IPS-NIHi11 (cell line): ENCODE data around the gene FOXL3.
"Not testable (repeated sequence)": the region's sequence is repeated elsewhere in the genome, so short reads cannot be mapped to it uniquely, and the experiment has no call there.

Experiments used
- DNase-seq: peaks from one replicate; pipeline ENCODE4 v3.0.0; 2012; ENCODE audit warnings: mixed read lengths, low spot score

FOXL3 gene

DNA sequence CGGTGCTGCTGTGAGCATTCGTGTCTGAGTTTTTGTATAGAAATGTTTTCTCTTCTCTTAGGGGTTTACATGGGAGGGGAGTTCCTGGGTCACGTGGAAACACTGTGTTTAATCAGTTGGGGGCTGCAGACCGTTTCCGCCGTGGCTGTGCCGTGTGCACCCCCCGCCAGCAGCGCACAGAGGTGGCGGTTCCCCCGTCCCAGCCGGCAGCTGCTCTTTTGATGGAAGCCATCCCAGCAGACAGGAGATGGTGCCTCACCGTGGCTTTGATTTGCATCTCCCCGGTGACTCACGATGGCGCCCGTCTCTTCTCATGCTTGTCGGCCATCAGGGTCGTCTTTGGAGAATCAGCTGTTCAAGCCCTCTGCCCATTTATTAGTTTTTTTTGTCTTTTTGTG, 34.9 kb upstream of the FOXL3 start:
- no peak for DNase-seq

DNA sequence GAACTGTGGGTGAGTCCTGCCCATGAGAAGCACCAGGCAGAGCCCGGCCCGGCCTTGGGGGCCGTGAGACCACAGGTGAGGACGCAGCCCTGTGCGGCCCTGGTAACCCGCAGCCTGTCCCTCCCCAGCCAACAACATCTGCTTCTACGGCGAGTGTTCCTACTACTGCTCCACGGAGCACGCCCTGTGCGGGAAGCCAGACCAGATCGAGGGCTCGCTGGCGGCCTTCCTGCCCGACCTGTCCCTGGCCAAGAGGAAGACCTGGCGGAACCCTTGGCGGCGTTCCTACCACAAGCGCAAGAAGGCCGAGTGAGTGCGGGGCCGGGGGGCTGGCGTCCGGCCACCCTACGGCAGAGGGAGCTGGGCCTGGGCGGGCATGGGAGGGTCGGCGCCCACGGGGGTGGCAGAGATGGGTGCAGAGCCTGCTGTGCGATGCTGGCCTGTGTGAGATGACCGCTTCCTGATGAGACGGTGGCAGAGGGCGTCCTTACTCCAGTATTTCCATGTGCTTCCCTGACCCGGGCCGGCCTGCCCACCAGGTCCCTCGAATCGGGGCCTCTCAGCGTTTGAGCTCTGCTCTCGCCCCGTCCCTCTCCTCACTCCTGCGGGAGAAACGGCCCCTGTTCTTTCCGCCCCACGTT, 34.1 kb upstream of the FOXL3 start:
- DNase-seq = no peak

DNA sequence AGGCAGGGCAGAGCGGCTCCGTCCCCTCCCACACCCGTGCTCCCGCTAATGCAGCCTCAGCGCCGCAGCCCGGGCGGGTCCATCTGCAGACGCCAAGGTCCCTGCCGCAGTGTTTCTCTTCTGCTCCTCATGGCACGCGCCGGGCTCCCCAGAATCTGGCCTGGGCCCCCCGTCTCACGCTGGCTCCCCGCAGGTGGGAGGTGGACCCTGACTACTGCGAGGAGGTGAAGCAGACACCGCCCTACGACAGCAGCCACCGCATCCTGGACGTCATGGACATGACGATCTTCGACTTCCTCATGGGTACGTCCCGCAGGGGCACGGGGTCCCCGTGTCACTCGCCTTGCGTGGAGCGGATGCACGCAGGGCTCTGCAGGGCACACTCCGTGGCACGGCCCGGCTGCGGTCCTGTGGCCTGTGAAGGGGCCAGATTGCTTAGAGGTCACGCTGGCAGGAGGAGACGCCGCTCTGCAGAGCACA, 33.5 kb upstream of the FOXL3 start:
- peak; percentile 20 for DNase-seq

DNA sequence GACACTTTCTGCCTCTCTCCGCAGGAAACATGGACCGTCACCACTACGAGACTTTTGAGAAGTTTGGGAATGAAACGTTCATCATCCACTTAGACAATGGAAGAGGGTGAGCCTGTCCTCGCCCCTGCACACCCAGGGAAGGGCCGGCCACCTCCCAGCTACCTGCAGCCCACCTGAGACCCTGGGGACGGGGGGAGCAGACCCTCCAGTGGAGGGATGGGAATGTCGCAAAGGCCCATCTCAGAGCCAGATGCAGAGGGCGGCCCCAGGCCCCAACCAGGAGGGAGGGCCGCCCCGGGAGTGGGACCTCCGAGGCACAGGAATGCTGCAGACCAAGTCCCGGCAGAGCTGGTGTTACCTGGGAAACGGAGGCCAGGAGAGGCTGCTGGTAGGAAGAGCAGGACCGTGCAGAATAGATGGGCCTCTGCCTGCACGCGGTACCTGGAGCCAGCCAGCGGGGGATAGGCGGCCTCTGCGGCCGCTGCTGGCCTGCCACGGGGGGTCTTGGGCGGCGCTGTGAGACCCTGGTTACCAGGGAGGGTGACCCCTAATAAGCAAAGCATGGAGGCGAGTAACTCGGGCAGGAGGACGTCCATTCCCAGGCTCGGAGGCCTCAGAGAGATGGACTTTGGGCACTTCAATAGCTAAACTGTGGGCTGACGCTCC, 32.9 kb upstream of the FOXL3 start:
- DNase-seq = peak; percentile 13

DNA sequence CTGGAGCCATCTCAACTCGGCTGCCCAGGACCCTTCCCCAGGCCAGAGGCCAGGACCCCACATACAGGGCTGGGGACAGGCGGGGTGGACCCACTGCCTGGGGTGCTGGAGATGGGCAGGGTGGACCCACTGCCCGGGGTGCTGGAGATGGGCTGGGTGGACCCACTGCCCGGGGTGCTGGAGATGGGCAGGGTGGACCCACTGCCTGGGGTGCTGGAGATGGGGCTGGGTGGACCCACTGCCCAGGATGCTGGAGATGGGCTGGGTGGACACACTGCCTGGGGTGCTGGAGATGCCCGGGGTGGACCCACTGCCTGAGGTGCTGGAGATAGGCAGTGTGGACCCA, 32.4 kb upstream of the FOXL3 start:
- DNase-seq = no peak

DNA sequence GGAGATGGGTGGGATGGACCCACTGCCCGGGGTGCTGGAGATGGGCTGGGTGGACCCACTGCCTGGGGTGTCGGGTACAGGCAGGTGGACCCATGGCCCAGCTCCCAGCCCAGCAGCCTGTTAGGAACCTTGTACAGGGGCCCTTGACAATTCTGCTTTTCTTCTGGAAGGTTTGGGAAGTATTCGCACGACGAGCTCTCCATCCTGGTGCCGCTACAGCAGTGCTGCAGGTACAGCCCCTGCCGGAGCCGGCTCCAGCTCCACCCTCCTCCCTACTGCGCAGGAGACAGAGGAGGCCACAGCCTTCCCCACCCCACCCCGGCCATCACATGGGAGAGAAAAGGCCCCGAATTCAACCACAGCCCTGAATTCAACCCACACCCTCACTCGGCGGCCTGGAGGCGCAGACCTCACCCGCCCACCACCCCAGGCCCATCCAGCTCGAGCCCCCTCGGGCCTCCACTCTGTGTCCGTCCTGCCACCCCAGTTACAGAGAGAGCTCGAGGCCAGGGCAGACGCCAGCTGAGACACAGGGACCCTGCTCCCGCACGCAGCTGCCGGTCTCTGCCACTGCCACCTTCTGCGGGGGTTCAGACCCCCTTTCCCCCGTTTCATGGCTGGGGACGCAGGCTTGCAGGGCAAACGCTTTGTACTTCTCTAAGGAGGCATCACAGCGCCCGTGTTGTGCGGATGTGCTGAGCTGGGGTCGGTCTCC, 31.3 kb upstream of the FOXL3 start:
- DNase-seq = peak; percentile 24

DNA sequence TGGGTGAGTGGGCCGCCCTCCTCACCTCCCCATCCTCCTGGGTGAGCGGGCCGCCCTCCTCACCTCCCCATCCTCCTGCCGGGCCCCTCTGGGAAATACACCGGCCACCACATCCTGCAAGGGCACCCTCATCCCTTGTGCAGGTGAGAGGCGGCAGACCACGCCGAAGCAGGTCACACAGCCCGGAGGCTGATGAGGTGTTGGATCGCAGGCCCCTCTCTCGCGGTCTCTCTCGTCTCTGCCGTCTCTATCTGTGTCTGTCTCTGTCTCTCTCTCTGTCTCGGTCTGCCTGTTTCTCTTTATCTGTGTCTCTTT, 30.8 kb upstream of the FOXL3 start:
- DNase-seq = no peak

DNA sequence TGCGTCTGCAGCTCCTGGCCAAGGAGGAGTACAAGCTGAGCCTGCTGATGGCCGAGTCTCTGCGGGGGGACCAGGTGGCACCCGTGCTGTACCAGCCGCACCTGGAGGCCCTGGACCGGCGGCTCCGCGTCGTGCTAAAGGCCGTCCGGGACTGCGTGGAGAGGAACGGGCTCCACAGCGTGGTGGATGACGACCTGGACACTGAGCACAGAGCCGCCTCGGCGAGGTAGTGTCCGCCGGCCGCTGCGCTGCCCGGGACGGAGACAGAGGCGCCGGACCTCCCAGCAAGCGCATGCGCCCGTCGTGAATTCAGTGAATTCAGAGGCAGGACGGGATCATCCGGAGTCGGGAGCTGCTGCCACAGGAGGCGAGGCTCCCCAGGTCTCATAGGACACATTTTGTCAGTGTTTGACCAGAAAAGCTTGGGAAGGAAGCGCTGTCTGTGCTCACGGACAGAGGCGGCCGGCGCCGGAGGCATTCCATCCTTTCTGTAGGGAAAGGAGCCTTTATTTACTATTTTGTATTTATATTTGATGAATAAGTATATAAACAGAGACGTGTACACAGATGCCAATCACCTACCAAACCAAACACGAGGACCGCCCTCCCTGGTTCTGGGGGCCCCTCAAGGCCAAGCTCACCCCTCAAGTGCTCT, 30.1 kb upstream of the FOXL3 start:
- DNase-seq = peak; percentile 19

DNA sequence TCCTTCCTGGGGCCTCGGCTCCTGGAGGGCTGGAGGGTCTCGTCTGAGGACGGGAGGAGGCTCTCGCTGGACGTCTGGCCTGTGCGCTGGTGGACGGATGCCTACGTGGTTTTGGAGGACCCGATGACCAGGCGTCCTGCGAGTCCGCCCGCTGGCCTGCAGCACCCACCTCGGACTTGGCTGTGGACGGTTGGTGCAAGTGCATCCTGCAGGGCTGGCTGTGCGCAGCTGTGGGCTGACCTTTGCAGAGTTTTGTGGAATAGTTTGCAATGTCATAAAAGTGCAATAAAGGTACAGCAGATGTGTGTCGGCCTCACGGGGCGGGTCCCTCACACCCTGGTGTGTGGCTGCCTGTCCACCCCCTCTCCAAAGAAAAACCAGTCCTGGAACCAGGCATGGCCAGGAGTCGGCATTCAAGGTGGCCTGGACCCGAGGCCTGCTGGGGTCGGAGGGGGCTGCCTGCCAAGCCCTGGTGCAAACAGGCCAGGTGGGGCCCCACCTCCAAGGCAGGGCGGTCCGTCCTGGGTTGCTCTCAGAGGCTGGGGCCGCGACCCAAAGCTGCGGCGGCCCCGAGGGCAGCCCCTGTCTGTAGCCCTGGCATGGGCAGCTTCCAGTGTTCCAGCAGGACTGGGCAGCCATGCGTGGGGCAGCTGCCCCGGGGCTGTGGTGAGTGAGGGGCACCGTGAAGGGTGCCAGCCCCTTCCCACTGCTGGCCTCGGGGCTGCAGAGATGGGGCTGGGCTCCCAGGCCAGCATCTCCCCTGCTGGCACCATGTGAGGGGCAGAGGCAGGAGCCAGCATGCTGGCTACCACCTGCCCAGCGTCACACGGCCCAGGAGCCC, 29.3 kb upstream of the FOXL3 start:
- peak; percentile 21 for DNase-seq

DNA sequence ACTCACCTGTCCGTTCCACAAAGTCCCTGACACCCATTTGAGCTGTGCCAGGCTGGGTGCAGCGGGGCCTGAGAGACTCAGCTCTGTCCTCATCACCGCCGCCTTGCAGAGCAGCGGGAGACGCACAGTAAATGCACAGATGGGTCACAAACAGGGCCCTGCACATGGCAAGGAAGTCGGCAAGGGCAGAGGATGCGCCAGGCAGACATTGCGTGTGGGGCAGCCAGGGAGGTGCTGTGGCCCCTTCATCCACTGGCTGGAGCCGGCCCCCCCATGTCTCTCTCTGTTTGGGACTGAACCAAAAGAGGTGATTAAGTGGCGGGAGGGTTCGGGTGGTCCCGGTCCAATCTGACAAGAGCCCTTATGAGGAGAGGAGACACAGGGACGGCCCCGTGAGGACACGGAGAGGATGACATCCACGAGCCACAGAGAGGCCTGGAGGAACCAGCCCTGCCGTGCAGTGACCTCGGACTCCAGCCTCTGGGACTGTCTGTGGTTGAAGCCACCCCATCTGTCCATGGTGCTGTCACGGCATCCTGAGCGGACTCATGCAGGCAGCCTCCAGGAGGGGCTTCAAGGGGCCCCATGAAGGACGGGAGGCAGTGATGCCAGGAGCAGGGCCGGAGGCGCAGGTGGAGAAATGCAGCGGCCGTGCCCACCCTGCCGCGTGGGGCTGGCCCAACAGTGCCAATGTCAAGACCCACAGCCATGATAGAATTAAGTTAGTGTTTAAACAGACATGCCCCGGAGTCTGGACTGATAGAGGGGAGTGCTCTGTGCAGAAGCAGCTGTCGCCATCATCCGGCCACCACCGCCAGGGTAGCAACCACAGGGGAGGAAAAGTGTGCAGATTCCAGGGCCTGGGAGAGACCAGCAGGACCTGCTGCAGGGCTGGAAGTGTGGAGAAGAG, 28.4 kb upstream of the FOXL3 start:
- DNase-seq = peak; percentile 7

DNA sequence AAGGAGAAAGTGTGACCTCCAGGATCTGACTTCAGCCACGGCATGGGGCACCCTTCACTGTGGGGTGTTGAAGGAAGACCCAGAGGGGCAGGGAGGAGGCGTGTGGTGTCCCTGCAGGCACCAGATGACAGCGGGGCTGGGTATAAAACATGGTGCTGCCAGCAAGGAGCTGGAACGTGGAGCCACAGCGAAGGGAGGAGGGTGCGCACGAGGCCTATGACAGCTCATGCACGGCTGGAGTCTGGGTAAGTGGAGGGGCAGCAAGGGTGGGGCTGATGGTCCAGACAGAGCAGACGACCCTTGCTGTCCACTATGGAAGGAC, 27.8 kb upstream of the FOXL3 start:
- no peak for DNase-seq

DNA sequence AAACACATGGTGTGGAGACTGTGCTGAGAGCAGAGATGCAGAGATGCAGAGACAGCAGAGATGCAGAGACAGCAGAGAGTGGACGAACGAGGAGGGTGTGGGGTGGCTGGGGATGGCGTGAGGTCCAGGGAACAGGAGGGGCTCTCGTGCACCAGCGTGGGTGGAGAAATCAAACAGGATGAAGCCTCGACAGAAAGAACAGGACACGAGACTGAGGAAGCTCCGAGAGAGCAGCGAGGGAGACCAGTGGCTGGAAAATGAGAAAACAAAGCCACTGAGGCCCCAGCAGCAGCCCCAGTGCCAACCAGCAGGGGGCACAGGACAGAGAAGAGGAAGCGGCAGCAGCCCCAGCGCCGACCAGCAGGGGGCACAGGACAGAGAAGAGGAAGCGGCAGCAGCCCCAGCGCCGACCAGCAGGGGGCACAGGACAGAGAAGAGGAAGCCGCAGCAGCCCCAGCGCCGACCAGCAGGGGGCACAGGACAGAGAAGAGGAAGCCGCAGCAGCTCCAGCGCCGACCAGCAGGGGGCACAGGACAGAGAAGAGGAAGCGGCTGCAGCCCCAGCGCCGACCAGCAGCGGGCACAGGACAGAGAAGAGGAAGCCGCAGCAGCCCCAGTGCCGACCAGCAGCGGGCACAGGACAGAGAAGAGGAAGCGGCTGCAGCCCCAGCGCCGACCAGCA, 27.2 kb upstream of the FOXL3 start:
- peak; percentile 15 for DNase-seq

DNA sequence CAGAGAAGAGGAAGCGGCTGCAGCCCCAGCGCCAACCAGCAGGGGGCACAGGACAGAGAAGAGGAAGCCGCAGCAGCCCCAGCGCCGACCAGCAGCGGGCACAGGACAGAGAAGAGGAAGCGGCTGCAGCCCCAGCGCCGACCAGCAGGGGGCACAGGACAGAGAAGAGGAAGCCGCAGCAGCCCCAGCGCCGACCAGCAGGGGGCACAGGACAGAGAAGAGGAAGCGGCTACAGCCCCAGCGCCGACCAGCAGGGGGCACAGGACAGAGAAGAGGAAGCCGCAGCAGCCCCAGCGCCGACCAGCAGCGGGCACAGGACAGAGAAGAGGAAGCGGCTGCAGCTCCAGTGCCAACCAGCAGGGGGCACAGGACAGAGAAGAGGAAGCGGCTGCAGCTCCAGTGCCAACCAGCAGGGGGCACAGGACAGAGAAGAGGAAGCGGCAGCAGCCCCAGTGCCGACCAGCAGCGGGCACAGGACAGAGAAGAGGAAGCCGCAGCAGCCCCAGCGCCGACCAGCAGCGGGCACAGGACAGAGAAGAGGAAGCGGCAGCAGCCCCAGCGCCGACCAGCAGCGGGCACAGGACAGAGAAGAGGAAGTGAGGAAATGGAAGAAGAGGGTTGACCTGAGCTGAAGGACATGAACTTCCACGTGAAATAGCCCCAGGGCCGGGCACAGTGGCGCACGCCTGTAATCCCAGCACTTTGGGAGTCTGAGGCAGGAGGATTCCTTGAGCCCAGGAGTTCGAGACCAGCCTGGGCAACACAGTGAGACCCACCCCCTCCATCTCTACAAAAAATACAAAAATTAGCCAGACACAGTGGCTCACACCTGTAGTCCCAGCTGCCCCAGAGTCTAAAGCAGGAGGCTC, 26.3 kb upstream of the FOXL3 start:
- not testable (repeated sequence) for DNase-seq

DNA sequence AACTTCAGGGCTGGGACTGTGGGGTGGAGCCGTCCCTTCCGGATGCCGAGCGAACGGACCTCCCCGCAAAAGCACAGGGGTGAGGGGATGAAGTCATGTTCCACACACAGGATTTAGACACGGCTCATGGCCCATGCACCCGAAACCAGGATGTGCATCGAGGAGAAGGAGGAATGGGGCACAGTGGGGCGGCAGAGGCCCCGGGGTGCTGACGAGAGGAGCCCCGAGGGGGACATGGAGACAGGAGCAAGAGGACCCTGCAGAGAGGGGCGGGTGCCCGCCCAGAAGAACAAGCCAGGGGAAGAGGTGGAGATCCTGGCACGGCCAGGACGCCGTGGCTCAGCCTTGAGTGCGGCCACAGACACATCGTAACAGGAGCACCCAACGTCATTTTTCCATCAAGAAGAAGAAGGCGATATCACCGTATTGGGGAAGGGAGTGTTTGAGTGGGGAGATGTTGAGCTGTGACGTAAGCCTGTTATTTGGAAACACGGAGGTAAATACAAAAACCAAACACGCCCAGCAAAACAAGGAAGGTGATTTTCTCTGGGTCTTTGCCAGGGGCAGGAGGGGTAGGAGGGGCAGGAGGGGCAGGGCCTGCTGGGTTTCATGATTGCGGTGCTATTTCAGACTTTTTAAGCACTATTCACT, 25.3 kb upstream of the FOXL3 start:
- peak; percentile 11 for DNase-seq

DNA sequence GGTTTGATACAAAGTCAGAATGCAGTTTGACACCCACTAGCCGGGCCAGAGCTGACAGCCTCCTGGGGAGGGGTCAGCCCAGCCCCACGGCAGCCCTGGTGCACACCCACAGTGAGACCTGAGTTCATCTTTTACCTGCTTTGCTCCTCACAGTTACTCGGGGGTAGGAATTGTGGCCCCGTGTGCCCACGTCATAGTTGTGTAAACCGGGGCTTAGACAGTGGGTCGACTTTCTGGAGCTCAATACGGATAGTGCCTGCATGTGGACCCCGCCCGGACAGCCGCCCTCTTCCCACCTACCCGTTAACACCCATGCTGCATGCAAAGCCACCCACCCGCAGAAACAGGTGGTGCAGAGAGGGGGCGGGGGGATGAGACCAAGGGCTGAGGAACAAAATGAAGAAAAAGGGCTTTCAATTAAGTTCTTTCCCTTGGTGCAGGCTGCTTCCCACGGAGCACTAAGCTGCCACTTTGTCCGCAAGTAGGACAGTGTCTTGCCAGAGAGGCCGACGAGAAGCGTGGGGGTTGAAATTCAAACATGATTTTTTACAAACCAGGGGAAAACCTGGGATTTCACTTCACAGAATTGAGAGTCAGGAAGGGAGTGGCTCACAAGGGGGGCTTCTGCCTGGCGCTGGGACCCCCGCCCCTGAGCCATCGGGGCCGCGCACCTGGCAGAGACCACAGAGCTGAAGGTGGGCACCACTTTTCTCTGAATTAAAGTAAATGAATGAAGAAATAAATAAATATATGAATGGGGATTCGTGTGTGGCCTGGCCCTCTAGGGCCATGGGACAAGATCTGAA, 24.6 kb upstream of the FOXL3 start:
- DNase-seq = peak; percentile 7

DNA sequence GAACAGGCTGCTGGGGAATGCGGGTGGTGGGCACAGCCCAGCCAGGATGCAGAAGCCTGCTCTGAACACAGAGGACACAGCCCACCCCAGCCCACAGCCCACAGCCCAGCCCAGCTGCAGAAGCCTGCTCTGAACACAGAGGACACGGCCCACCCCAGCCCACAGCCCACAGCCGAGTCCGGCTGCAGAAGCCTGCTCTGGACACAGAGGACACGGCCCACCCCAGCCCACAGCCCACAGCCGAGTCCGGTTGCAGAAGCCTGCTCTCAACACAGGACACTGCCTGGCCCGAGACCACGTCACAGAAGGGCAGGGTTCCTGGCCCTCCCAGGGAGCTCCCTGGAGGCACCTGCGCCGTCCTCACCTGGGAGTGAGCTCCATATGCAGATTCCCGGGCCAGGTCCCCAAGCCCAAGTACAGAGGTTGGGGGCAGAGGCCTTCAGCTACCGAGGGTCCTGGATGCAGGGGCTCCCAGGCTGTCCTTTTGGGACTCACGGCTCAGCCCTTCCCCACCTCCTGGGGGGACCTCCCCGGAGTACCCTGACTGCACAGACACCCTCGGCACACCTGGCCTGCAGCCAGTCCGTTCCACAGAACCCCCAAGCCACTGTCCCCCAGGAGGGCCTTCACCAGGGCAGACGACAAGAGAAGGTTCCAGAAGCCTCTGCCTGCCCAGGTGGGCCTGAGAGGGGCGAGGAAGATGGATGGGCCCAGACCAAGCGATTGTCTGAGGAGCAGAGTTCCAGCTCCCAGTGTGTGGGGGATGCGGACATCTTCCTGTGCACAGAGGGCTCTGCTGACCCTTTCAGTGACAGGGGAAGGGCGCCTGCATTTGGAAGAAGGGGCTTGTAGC, 23.7 kb upstream of the FOXL3 start:
- DNase-seq = peak; percentile 12
